Glomerular endothelial cell (primary cell): Measurements from ENCODE around the gene RHOD. TPM values are rescaled to one million over a fixed set of nuclear protein-coding genes. Genes with fewer than 3 reads are reported as not detected.

Experiments used
- DNase-seq: peaks from one replicate; pipeline ENCODE4 v3.0.0-alpha.2; 2011; ENCODE audit warnings: low read depth, low spot score; ENCODE audit errors: extremely low read depth
- total RNA-seq: library from RNA; depleted of rRNA; stranded (reverse); fragments of >200 nt; gene quantifications from 2 replicates; pipeline ENCODE4 v1.2.3, GENCODE V29; 2015

RHOD gene
- 22.1 and 23.8 TPM in 2 replicates for total RNA-seq

- no peak for DNase-seq
Measured at GRCh38 chr11:67056267-67057204, at the start of gene RHOD. Gene RHOD (plus strand): TSS chr11:67056847. CDS start chr11:67056903, 56 bp downstream.

- DNase-seq = no peak
Measured at GRCh38 chr11:67007126-67007525, 49.5 kb upstream of the RHOD start.

GRCh38 chr11:67010296-67010905, 46.2 kb upstream of the RHOD start:
- DNase-seq = no peak

GRCh38 chr11:67013511-67014045, 43.1 kb upstream of the RHOD start:
- no peak for DNase-seq

- DNase-seq = no peak
Measured at GRCh38 chr11:67014343-67014742, 42.3 kb upstream of the RHOD start.

- DNase-seq = no peak
Measured at GRCh38 chr11:67015048-67015447, 41.6 kb upstream of the RHOD start.

- DNase-seq = no peak
Measured at GRCh38 chr11:67016550-67016949, 40.1 kb upstream of the RHOD start.

GRCh38 chr11:67020949-67021348, 35.7 kb upstream of the RHOD start:
- no peak for DNase-seq

- DNase-seq = no peak
Measured at GRCh38 chr11:67022341-67022933, 34.2 kb upstream of the RHOD start.

GRCh38 chr11:67022961-67023956, 33.4 kb upstream of the RHOD start, which contains the start of gene SYT12:
Gene SYT12 (plus strand): TSS chr11:67023134. CDS start chr11:67030145, 7,011 bp downstream.
- DNase-seq = no peak

GRCh38 chr11:67023957-67024353, 32.7 kb upstream of the RHOD start:
- DNase-seq = no peak

GRCh38 chr11:67024410-67024809, 32.2 kb upstream of the RHOD start:
- no peak for DNase-seq

GRCh38 chr11:67024966-67025365, 31.7 kb upstream of the RHOD start:
- no peak for DNase-seq

- no peak for DNase-seq
Measured at GRCh38 chr11:67025750-67026149, 30.9 kb upstream of the RHOD start.

GRCh38 chr11:67026941-67027340, 29.7 kb upstream of the RHOD start:
- no peak for DNase-seq

GRCh38 chr11:67027483-67027930, 29.1 kb upstream of the RHOD start:
- DNase-seq = no peak

- no peak for DNase-seq
Measured at GRCh38 chr11:67027943-67028542, 28.6 kb upstream of the RHOD start.

GRCh38 chr11:67029146-67029545, 27.5 kb upstream of the RHOD start:
- no peak for DNase-seq

GRCh38 chr11:67030976-67031375, 25.7 kb upstream of the RHOD start:
- DNase-seq = no peak
